Raji (cell line): ENCODE measurements around the gene PCDHGA7.
"Not testable (repeated sequence)": the region's sequence is repeated elsewhere in the genome, so short reads cannot be mapped to it uniquely, and the experiment has no call there.

ENCODE experiments used
- POLR2A ChIP-seq: IDR thresholded peaks from 2 replicates; pipeline ENCODE4 v1.6.1; 2011; ENCODE audit warnings: low read depth, low read length, control low read depth; ENCODE audit not compliant: insufficient read depth

The PCDHGA7 gene

GRCh38 chr5:141389153-141390042 lies 6.9 kb downstream of the PCDHGA7 start:
- no peak for TF ChIP-seq POLR2A

- no peak for TF ChIP-seq POLR2A
These were observed 10.1 kb downstream of the PCDHGA7 start, which contains the start of gene PCDHGA8 for GRCh38 chr5:141392429-141393198. PCDHGA8 (plus strand) TSS chr5:141392633; CDS start chr5:141392814, 181 bp downstream.

- no peak for TF ChIP-seq POLR2A
These were observed 10.7 kb downstream of the PCDHGA7 start for GRCh38 chr5:141393267-141393666.

- not testable (repeated sequence) for TF ChIP-seq POLR2A
These were observed 15.4 kb downstream of the PCDHGA7 start, which contains the start of gene PCDHGB5 for GRCh38 chr5:141397756-141398551. PCDHGB5 (plus strand) TSS chr5:141397947; CDS start chr5:141398128, 181 bp downstream.

GRCh38 chr5:141398608-141399007 lies 16.1 kb downstream of the PCDHGA7 start:
- TF ChIP-seq POLR2A, result no peak

GRCh38 chr5:141399555-141400258 lies 17.2 kb downstream of the PCDHGA7 start:
- no peak for TF ChIP-seq POLR2A

GRCh38 chr5:141402553-141403243 lies 20.2 kb downstream of the PCDHGA7 start, which contains the start of gene PCDHGA9:
PCDHGA9 (plus strand) TSS chr5:141402778; CDS start chr5:141402953, 175 bp downstream.
- TF ChIP-seq POLR2A, result no peak

- no peak for TF ChIP-seq POLR2A
These were observed 20.8 kb downstream of the PCDHGA7 start for GRCh38 chr5:141403387-141403786.

GRCh38 chr5:141407790-141408505 lies 25.4 kb downstream of the PCDHGA7 start, which contains the start of gene PCDHGB6:
PCDHGB6 (plus strand) TSS chr5:141408021; CDS start chr5:141408203, 182 bp downstream.
- TF ChIP-seq POLR2A, result not testable (repeated sequence)

GRCh38 chr5:141409598-141410306 lies 27.2 kb downstream of the PCDHGA7 start:
- no peak for TF ChIP-seq POLR2A

- TF ChIP-seq POLR2A, result no peak
These were observed 29.0 kb downstream of the PCDHGA7 start for GRCh38 chr5:141411575-141411974.

- no peak for TF ChIP-seq POLR2A
These were observed 30.5 kb downstream of the PCDHGA7 start, which contains the start of gene PCDHGA10 for GRCh38 chr5:141412854-141413539. PCDHGA10 (plus strand) TSS chr5:141412987; CDS start chr5:141413176, 189 bp downstream.

GRCh38 chr5:141413540-141414069 lies 31.1 kb downstream of the PCDHGA7 start:
- TF ChIP-seq POLR2A, result no peak
